GM19452 (cell line): ENCODE results near the gene HCFC1.

Source experiments
- ATAC-seq: cut with Tn5 transposase; IDR thresholded peaks from one replicate; pipeline ENCODE4 v1.9.1; 2021; ENCODE audit not compliant: unreplicated experiment

HCFC1 gene

DNA sequence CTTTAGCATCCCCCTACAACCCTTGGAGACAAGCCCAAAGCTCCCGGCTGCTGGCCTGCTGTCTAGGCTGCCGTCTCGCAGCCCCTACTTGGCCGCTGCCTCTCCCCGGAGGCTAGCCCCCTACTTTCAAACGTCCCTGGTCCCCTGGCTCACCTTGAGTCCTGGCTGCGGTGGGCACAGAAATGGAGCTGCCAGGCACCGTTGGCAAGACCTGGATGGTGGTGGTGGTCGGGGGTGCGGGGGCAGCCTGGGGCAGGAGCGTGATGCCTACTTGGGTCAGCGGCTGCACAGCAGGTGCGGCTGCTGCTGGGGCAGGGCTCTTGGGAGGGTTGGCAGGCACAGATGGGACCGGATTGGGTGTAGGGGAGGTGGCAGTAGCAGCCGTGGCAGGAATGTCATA lies 12.0 kb downstream of the HCFC1 start:
- no peak for ATAC-seq

DNA sequence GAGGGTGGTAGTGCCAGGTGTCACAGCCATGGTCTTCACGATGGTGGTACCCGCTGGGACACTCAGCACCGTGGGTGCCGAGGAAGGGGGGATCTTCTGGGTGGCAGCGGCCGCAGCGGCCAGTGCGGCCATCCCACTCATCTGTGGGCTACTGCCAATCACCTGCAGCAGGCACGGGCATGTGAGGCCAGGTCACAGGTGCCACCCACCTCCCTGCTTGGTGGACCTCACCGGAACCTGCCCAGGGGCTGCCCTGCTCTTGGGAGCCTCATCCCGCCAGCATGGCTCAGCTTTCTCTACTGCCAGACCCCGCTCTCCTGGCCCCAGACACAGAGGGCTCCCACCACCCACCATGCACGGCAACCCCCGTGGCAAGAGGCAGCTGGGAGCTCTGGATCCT lies 13.0 kb downstream of the HCFC1 start:
- ATAC-seq: no peak

GRCh38 chrX:153957224-153957623 lies 14.4 kb downstream of the HCFC1 start:
- ATAC-seq: no peak

- ATAC-seq: no peak
These were observed 15.3 kb downstream of the HCFC1 start for GRCh38 chrX:153956044-153956907.

DNA sequence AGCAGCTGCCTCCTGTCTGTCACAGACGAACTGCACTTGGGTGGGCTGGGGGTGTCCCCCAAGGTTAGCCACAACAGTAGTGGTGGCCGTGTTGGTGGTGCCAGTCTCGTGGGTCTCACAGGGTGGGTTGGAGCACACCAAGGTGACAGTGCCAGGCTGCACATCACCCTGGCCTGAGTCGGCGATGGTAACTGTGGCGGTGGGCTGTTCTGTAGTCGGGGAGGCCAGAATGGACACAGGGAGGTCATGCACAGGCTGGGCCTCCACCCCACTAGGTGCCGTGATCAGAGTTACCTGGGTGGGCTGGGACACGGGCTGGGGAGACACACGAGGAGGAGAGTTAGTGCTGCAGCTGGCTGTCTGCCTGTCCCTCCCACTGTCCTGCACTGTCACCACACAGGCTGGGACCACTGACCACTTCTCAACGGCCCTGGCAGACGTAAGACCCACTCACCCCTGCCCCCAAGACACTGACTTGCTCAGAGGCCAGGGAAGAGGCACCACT lies 16.3 kb downstream of the HCFC1 start:
- ATAC-seq: no peak

GRCh38 chrX:153954558-153955227 lies 16.9 kb downstream of the HCFC1 start:
- ATAC-seq: no peak

GRCh38 chrX:153953892-153954557 lies 17.6 kb downstream of the HCFC1 start:
- no peak for ATAC-seq

GRCh38 chrX:153953342-153953830 lies 18.2 kb downstream of the HCFC1 start:
- ATAC-seq: no peak

- ATAC-seq: no peak
These were observed 19.1 kb downstream of the HCFC1 start for GRCh38 chrX:153952373-153953026.

- no peak for ATAC-seq
These were observed 19.8 kb downstream of the HCFC1 start for GRCh38 chrX:153951683-153952372.

- no peak for ATAC-seq
These were observed 21.5 kb downstream of the HCFC1 start for GRCh38 chrX:153950127-153950526.

DNA sequence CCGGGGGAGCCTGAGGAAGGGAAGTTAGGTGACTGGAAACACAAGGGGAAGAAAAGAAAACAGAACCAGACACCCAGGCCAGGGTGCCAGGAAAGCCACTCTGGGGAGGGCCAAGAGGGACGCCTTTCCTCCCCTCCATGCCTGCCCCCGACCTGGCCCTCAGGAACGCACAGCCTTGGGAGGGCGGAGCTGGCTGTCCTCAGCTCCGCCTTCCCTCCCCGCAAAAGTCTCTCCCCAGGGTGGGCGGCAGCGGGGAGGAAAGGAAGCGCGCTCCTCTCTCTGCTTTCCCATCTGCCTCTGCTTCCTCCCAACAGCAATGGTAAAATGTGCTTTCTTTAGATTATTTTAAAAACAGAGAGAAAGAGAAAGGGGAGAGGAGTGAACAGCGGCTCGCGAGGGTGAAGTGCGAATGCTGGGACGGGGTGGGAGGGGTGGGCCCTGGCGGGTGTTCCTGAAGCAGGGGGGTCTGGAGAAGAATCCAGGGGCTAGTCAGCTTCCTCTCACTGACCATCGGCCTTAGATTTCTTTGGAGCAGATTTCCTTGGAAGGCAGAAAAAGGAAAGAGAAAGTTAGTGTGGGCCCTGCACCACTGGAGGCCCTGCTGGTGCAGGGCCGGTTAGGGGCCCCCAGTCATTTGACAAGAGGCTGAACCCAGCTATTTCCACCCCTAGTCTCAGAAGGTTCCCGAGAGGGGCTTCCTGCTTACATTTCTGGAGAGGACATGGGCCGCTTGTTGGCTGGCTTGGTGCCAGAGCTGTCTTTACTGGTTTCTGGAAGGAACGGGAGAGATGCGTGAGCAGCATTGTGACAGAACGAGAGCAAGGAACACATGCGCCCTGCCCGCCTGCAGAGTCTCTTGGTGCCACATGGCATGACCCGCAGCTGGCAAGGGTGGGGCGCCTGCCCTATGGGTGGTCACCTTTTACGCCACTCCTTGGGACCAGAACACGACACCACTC lies 22.5 kb downstream of the HCFC1 start:
- ATAC-seq: no peak

- no peak for ATAC-seq
These were observed 23.6 kb downstream of the HCFC1 start for GRCh38 chrX:153948002-153948466.

GRCh38 chrX:153947009-153947769 lies 24.4 kb downstream of the HCFC1 start:
- ATAC-seq: peak; percentile 74

DNA sequence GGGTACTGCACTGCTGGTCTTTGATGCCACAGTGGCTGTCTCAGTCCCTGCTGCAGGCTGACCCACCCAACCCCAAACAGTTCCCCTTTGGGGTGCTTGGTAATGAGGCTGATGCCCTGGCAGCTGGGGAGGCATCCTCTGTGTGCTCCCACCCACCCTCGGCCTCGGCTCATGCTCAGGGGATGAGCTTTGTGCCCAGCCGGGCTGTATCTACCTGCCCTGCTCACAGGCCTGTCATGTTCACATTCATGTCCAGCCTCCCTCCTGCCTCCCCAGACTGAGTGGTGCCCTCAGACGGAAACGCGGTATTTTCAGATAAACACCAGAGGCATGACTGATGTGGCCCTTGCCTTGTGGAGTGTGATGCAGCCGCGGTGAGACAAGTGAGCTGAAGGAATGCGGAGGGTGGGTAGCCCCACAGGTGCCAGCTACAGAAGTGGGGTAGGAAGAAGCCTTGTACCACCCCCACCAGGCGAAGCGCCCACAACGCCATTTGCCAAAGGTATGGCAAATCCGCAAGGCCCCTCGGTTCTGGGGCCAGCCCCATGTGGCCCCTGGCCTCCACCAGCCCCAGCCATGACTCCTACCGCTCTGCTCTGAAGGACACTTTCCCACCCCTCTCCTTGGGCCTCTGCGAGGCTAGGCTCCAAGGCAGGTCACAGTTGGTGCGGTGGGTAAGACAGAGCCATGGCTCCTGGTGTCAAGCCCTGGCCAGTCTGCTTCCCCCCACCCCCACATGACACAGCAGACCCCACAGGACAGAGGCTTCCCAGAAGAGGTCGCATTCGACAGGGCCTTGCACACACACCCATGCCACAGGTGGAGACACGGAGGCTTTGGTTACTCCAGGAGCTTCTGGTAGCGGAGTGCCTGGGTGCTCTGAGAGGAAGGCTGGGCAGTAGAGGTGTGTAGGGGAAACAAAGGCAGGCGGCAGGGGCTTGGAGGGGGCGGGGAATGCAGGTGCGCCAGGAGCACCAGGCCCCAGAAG lies 25.4 kb downstream of the HCFC1 start:
- ATAC-seq: no peak

DNA sequence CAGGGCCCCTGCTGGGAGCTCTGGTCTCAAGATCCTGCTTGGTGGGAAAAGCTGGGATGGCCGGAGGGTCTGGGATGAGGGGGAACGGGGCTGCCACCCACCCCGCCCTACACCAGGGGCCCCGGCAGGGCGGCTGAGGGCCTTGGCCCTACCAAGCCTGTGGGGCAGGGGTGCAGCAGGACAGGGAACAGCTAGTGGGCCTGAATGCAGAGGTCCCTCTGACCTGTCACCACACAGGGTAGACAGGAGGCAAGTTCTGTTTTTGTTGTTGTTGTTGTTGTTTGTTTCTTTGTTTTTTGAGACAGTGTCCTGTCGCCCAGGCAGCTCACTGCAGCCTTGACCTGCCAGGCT lies 26.8 kb downstream of the HCFC1 start:
- no peak for ATAC-seq

- no peak for ATAC-seq
These were observed 27.3 kb downstream of the HCFC1 start, which contains the start of gene RENBP for GRCh38 chrX:153944140-153944799. Gene RENBP (minus strand): TSS chrX:153944643. CDS start chrX:153944610, 33 bp downstream.
